H7 (cell line): ENCODE measurements around the gene PSORS1C1. TPM values are rescaled to one million over a fixed set of nuclear protein-coding genes. Genes with fewer than 3 reads are reported as not detected.
"Not testable (repeated sequence)": the region's sequence is repeated elsewhere in the genome, so short reads cannot be mapped to it uniquely, and the experiment has no call there.

Experiments
- DNase-seq: peaks from one replicate; pipeline ENCODE4 v3.0.0; 2012
- H3K27me3 ChIP-seq: 2 replicates; pipeline ENCODE4 v1.6.0; 2011; ENCODE audit warnings: mild to moderate bottlenecking, low read length; ENCODE audit not compliant: control insufficient read depth, insufficient read depth
- H3K36me3 ChIP-seq: replicated peaks from 2 replicates; pipeline ENCODE4 v1.5.1; 2011; ENCODE audit warnings: low read length; ENCODE audit not compliant: control insufficient read depth, insufficient read depth
- H3K4me3 ChIP-seq: 2 replicates; pipeline ENCODE4 v1.5.1; 2011; ENCODE audit warnings: low read depth, mild to moderate bottlenecking, control low read depth, low read length, moderate library complexity; ENCODE audit not compliant: insufficient read depth
- total RNA-seq: library from RNA; depleted of rRNA; stranded (reverse); fragments of >200 nt; shearing (Covaris generic); gene quantifications from 2 replicates; pipeline ENCODE4 v1.2.3, GENCODE V29; 2014

Gene PSORS1C1
- total RNA-seq, 1 experiment from 2014 or later: 0.10 TPM

DNA sequence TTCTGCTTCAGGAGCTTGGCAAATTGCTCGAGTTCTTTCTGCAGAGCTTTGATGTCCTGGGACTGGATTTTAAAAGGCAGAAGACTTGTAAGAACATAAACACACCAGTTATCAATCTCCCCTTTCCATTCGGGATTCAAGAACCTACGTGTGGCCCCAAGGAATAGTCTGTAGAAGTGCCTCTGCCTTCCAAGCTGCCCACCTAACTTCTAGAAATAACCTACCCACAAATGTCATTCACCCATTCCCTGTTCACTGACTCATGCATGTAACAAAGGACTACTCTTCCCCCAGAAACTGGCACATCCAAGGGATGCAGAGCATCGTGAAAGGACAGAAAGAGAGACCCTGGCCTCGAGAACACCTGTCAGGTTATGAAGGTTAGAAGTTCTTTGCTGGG lies 51.4 kb downstream of the PSORS1C1 start:
- H3K4me3 ChIP-seq: no peak overlapping the region
- H3K27me3 ChIP-seq: no peaks in the 10 kb centered on the region
- peaks cover 40% of the 10 kb centered on the region for H3K36me3 ChIP-seq
- no peak for DNase-seq

GRCh38 chr6:31168606-31169005 lies 54.0 kb downstream of the PSORS1C1 start:
- DNase-seq: peak; percentile 19
- Histone ChIP-seq H3K4me3 (peak overlapping the region; percentile 93), H3K27me3 (no peaks in the 10 kb centered on the region), H3K36me3 (peaks cover 34% of the 10 kb centered on the region)

GRCh38 chr6:31169123-31169857 lies 54.7 kb downstream of the PSORS1C1 start:
- H3K4me3 ChIP-seq: peak overlapping the region; percentile 93
- peak; percentile 36 for DNase-seq
- no peaks in the 10 kb centered on the region for H3K27me3 ChIP-seq
- peaks cover 29% of the 10 kb centered on the region for H3K36me3 ChIP-seq

DNA sequence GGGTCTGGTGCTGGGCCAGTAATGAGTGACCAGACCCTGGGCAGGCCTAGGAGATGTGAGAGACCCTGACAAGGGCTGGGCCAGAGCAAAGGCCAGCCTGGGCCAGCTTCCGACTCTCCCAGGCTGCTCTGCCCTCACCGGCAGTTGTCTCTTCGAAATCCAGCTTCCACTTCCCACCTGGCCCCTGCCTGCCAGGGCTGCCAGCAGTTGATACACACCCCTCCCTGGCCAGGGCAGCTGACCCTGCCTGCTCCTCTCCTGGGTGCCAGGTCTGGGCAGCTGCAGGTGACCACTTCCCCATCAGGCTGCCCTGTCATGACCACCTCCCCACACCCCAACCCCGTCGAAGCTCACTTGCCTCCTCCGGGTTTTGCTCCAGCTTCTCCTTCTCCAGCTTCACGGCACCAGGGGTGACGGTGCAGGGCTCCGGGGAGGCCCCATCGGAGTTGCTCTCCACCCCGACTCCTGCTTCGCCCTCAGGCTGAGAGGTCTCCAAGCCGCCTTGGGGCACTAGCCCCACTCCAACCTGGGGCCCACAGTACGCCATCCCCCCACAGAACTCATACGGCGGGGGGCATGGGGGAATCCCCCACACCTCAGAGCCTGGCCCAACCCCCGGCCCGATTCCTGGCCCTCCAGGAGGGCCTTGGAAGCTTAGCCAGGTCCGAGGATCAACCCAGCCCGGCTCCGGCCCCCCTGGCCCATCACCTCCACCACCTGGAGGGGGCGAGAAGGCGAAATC lies 55.4 kb downstream of the PSORS1C1 start:
- not testable (repeated sequence) for H3K27me3 ChIP-seq, DNase-seq
- Histone ChIP-seq H3K36me3 (peaks cover 25% of the 10 kb centered on the region), H3K4me3 (peak overlapping the region; percentile 93)

GRCh38 chr6:31170600-31170881 lies 55.9 kb downstream of the PSORS1C1 start, which contains the start of gene POU5F1:
TSS of gene POU5F1 (minus strand) at chr6:31170682. CDS start at chr6:31170620, 62 bp downstream.
- Histone ChIP-seq H3K36me3 (peaks cover 21% of the 10 kb centered on the region), H3K27me3 (no peaks in the 10 kb centered on the region), H3K4me3 (peak within 1 kb of the TSS; percentile 93)
- DNase-seq: peak; percentile 87

DNA sequence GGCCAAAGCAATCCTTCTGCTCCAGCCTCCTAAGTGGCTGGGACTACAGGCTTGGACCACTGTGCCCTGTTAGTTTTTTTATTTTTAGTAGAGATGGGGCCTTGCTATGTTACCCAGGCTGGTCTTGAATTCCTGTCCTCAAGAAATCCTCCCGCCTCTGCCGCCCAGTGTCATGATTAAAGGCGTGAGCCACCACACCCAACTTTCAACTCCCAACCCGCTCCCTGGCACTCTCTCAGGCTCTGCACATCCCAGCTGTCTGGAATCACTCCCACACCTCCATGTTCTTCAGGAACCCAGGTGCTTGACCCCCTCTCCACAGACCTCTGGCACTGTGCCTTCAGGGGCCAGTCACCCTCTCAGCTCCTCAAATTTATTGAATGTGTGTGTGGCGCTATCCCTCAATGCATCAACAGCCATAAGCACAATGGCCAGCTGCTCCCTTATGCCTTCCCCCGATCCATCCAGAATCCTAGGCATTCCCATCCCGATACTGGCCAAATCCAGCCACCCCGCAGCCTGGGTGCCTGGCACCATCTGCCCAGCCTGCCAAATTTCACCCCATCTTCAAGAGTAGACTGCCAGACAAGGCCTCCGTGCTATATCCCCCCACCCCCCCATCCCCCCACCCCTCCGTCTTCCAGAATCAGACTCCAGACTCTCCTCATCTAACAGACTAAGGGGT lies 56.5 kb downstream of the PSORS1C1 start:
- no peaks in the 10 kb centered on the region for H3K27me3 ChIP-seq
- H3K4me3 ChIP-seq: peak overlapping the region; percentile 93
- H3K36me3 ChIP-seq: peaks cover 16% of the 10 kb centered on the region
- DNase-seq: peak; percentile 56

DNA sequence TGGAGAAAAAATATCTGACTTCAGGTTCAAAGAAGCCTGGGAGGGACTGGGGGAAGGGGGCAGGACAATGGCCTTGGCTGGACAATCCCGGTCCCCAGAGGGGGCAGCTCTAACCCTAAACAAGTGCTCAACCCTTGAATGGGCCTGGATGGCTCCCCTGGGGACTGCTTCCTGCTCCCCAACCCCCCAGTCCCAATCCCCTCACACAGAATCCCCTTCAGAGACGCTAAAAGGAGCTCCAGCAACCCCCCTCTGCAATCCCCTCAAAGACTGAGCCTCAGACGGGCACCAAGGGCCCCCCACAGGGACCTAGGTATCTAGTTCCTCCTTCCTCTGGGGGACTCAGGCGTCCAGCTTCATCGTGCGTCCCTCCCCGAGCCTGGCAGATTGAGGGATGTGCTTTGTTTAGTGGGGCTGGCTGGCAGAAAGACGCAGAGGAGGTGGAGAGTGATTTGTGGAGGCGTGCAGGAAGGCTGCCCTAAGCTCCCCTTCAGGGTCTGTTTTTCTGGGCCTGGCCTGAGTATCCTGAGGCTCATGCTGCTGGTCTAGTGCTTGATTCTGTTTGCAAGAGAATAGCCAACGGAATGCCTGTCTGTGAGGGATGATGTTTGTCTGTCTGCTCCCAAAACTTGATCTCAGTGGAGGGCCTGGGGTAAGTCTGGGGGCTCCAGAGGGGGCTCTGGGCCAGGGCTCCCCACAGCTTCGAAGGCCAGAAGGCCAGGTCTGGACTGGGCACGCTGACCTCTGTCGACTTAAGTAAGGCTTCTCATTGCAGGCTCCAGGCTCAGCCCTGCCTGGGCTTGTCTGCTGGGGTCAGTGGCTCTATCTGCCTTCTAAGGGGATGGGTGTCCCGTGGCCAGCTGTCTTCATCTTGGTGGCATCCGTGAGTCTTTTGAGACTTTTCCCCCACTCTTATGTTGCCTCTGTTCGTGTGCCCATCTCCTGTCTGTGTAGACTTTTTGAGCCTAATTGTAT lies 57.6 kb downstream of the PSORS1C1 start:
- peak overlapping the region; percentile 43 for H3K4me3 ChIP-seq
- H3K27me3 ChIP-seq: no peaks in the 10 kb centered on the region
- peak; percentile 88 for DNase-seq
- H3K36me3 ChIP-seq: peaks cover 11% of the 10 kb centered on the region

DNA sequence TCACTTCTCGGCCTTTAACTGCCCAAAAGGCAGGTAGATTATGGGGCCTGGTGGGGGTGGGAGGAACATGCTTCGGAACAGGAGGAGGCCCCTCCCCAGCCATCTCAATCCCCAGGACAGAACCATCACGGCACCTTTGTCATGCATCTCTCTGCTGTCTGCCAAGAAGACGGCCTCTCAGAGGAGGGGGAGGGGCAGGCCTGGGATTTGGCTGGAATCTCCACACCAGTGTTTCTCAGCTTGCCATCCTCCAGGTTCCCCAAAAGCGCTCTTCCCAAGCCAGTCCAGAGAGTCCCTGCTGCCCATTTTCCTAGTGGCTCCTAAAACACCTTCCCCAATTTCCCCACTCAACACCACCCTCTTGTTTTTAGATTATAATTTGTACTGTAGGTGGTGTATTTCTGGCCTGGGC lies 58.4 kb downstream of the PSORS1C1 start:
- DNase-seq: peak; percentile 90
- Histone ChIP-seq H3K4me3 (peak overlapping the region; percentile 43), H3K36me3 (peaks cover 10% of the 10 kb centered on the region), H3K27me3 (no peaks in the 10 kb centered on the region)

DNA sequence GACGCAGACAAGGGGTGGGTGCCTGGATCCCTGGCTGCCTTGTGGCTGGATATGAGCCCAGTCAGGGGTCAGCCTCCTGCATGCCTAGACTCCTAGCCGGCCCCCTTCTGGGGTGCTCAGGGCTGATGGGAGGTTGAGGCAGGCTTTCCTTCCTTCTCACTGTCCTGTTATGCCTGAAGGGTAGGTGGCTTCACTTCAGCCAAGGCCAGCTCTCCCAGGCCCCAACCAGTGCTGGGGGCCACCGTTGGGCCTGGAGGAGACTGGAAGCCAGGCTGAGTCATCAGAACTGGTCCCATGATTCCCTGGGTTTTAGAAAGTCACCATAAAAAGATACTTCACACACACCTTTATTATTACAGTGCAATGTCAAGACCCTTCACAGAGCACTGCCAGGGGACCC lies 58.8 kb downstream of the PSORS1C1 start:
- peaks cover 9% of the 10 kb centered on the region for H3K36me3 ChIP-seq
- no peak for DNase-seq
- no peak overlapping the region for H3K4me3 ChIP-seq

DNA sequence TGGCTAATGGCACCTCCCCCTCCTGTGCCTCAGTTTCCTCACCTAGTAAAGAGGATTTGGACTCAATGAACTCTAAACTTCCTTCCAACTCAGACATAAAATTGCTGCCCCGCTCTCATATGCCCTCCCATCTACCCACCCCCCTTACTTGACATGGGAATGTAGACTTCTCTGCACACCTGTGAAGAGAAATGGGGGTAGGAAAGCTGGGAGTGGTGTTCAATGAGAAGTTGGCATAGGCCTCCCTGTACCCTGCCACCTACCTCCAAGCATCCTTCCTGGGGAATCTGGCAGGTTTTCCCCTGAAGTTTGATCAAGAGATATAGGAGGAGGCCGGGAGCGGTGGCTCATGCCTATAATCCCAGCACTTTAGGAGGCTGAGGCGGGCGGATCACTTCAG lies 59.8 kb downstream of the PSORS1C1 start:
- H3K4me3 ChIP-seq: no peak overlapping the region
- H3K27me3 ChIP-seq: no peaks in the 10 kb centered on the region
- DNase-seq: no peak
- H3K36me3 ChIP-seq: peaks cover 2% of the 10 kb centered on the region

More for the DNA sequence above, 58.8 kb downstream of the PSORS1C1 start:
- no peaks in the 10 kb centered on the region for H3K27me3 ChIP-seq

DNA sequence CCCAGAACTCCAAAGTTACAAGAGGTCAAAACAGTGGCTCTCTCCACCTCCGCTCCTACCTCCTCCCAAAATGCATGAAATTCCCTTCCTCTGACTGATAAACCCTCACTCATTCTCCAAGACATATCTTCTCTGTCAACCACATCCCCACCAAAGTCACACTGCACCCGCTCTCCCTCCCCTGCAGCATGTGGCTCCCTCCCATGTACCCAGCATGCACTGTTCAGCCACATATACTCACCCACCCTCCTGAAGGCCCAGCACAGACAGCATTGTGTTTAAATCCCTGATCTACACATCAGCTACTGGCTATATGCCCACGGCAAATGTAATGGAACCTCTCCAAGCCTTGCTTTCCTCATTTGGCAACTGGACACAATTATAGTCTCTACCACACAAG lies 61.4 kb downstream of the PSORS1C1 start:
- Histone ChIP-seq H3K36me3 (no peaks in the 10 kb centered on the region), H3K27me3 (no peaks in the 10 kb centered on the region), H3K4me3 (no peak overlapping the region)
- DNase-seq: no peak

- DNase-seq: no peak
- H3K36me3 ChIP-seq: no peaks in the 10 kb centered on the region
- H3K4me3 ChIP-seq: no peak overlapping the region
- H3K27me3 ChIP-seq: no peaks in the 10 kb centered on the region
Observed at GRCh38 chr6:31178143-31179041, 63.8 kb downstream of the PSORS1C1 start.

GRCh38 chr6:31179042-31179386 lies 64.4 kb downstream of the PSORS1C1 start:
- no peaks in the 10 kb centered on the region for H3K36me3 ChIP-seq
- no peak overlapping the region for H3K4me3 ChIP-seq
- DNase-seq: no peak
- H3K27me3 ChIP-seq: no peaks in the 10 kb centered on the region
